HT-29 (cell line): ENCODE data around the gene CADM1. TPM values are rescaled to one million over a fixed set of nuclear protein-coding genes. Genes with fewer than 3 reads are reported as not detected.

Experiments used
- DNase-seq: peaks from one replicate; pipeline ENCODE4 v3.0.0-alpha.2; 2015; ENCODE audit warnings: low spot score
- total RNA-seq: library from RNA; depleted of rRNA; stranded (reverse); fragments of >200 nt; shearing (Covaris generic); gene quantifications from 2 replicates; pipeline ENCODE4 v1.2.3, GENCODE V29; 2014

CADM1 gene
- total RNA-seq, 1 experiment from 2014 or later, result not detected

DNA sequence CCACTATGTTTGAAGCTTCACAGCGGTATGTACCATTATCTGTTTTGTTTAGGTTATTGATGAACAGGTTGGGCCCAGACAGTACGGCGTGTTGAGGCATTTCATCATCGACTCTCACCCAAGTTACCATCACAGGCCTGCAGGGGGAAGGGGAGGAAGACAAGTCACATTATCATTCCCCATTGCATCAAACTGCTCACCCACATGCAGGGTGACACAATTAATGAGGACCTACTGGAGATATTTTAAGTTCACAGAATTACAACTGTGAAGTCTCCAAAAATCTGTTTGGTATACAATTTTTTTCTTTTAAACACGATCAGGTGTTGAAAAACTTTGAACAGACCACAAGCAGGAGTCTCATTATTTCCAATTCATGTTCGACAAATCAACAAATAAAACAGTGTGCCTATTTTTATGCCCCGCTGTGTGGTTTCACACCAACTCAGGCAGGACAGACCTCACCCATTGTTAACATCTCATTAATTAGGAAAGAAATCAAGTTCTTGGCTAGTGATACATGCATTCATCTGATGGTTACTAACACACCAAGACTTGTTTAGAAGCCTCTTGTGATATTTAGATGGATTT, 289.5 kb downstream of the CADM1 start:
- no peak for DNase-seq

DNA sequence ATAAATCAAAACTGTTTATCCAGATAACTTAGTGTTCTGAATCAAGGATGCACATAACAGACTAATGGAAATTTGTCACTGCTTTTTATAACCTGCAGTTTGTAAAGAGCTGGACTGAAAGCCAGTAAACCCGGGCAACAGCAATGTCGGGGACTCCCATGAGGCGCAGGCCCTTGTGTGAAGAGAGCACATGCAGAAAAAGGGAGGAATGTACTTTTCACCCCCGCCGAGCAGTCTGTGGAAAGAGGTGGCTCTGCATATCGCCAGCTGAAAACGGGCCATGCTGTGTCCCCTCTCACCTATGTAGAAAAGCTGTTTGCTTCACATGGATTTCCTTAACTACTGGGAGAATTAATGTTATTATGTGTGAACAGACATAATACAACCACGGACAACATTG, 291.2 kb downstream of the CADM1 start:
- no peak for DNase-seq

DNA sequence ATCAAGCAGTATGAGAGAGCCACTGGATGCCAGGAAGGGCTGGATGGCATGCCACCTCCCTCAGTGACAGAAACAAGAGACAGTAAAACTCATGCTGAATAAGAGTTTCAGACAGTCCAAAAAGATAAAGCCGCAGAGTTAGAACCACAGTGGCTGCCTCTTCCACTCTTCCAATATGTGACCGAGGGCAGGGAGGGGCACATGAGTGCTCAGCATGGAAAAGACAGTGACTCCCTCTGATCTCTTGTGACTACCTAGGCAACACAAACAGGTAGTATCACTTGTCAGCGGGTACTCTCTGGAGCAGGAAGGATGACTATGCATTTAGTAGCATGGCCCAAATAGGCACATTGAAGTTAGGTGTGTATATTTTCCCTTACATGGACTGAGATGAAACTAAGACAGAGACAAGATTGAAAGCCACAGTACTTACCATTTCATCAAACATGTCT, 295.4 kb downstream of the CADM1 start:
- DNase-seq, result no peak

DNA sequence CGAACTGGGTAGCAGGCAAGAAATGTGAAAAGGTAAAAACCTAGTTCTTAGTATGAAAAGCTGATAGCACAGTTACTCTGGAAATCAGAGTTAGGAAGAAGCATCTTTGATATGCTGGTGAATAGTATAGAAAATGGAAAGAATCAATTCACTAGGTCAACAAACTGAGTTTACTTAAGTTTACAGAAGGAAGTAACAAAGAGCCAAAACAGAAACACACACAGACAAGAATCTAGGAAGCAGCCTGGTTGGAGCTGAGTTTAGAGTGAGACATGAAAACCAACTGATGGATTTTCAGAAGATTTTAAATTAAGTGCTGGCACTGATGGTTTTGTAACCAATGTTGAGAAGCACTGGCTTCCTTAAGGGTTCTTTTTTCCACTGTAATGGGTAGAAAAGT, 296.3 kb downstream of the CADM1 start:
- no peak for DNase-seq

DNA sequence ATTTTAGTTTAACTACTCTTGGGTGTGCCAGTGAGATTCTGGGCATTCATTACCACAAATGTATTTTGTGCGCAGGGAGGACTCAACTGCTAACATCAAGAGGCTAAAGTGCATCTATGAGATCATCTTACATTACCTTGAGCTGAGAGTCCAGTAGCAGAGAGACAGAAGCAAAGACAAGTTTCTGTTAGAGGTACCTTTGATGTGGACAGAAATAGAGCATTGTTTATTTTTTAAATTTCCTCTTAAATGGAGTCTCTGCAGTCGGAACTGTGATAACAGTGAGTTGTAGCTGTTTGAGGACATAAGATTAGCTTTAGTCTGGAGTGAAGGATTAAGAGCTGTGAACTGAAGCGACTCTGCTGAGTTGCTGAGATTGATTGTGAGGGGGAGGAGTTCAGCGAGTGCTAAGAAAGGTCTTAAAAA, 297.0 kb downstream of the CADM1 start:
- DNase-seq, result no peak

DNA sequence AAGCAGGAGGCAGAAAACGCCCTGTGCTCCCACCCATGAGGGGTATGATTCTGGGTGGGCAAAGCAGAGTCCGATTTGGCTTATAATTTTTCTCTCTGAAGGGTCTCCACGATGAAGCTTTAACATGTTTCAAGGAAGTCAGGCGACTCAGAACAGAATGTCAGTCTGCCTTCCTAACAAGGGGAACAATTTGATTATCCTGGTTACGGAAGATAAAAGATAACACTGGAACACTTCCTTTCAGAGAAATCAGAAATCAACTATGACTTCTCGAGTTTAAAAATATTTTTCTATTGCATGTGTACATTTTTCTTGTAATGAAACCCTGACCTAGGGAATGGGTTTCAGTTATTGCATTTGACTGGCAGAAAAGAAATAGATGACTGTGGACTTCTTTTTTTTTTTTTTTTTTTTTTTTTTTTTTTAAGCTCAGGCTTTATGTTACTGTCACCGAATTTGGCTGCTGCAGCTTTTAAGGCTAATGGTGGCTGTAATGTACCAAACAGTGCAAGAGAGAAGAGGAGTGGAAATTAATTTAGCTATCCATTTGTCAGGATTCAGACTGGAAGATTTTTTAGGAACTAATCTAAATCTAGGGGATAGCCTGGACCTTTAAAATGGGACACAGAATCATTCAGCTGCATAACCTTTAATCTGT, 297.7 kb downstream of the CADM1 start:
- DNase-seq, result no peak

DNA sequence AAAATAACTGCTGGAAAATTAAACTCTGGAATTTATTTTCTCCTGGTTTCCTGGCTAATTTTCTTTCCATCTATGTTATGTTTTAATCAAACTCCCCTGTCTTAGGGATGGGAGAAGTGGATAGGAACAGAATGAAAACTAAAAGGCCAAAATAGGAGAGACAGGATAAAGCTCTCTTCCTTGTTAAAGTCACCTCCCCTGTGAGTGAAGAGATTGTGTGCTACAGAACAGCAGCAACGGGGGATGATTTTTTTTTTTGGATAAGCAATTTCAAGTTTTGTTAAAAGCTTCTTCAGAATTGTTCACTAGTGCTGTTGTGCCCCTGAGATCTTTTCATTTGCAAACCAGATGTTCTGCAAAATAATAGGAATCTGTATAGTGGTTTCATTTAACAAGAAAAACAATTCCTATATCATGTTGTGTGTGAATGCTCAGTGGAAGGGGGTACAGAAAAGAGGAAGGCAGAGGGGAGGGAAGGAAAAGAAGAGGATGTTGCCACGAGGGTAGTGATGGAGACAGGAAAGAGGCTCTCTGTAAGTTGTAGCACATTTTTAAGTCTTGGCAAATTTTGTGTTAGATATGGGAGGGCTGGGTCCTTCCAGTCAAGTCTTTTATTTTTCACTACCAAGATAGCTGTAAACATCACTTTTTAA, 301.2 kb downstream of the CADM1 start:
- no peak for DNase-seq

DNA sequence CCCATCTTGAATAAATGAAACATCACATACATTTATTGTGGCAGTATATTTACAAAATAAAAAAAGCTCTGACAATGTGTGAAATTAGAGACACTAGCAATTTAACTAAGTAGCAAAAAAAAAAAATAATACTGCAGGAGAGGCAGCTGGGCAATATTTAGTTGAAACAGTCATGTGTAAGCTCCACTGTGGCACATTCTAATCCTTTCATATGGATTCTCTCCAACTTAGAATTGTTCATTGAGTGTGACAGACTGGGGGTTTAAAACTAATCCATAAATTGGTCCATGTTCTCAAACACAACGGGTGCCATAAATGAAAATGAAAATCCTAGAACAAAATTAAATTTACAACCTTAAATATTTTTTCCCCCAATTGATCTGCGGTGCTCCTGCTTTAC, 302.1 kb downstream of the CADM1 start:
- no peak for DNase-seq

DNA sequence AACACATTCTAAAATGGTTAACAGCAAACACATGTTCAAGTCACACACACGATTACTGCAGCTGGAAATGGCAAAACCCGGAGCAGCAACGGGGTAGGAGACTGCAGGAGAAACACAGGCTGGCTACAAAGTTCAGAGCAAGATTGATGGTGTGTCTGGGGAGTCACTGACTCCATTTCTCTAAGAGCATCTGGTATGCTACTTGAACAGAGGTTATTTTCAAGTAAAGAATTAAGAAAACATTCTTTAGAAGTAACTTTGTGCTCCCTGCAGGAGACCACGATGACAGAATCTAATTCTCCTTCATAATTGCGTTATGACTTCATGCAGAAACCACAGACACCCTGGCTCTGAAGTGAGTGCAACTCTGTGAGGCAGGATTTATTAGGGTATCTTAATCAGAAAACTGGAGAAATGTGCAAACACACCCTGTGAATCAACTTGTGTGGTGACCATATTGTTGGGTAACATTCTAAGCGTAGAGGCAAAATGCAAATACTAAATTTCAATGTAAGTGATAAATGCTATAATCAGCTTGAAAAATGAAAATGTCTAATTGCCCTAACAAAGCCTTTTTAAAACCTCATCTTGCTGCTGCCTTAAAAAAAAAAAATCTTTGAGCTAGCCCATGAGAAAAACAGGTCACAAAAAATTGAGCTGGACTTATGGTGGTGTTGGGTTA, 303.0 kb downstream of the CADM1 start:
- no peak for DNase-seq

DNA sequence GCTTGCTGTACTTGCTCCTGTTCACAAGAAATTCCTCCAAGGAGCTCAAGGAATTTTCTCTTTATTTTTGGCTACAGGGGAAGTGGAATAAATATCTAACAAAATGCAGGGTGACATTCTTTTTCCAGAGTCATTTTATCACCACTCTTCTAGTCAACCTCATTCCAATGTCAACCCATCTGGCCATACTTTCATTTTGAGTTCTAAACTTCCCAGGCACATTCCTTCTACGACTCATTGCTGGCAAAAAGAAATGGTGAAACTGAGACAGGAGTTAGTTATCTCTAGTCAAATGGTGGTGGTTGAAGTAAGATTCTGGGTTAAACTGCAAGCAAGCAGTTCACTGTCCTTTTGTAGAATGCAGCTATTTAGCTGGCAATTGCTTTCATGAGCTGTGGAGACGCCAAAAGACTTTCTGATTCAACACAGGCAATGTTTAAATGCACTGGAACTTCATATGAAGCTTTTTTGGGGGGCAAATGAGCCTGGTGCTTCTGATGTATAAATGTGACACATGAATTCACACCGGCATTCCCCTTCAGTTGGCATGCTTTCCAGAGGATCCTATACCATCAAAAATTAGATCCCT, 304.6 kb downstream of the CADM1 start:
- DNase-seq, result no peak

DNA sequence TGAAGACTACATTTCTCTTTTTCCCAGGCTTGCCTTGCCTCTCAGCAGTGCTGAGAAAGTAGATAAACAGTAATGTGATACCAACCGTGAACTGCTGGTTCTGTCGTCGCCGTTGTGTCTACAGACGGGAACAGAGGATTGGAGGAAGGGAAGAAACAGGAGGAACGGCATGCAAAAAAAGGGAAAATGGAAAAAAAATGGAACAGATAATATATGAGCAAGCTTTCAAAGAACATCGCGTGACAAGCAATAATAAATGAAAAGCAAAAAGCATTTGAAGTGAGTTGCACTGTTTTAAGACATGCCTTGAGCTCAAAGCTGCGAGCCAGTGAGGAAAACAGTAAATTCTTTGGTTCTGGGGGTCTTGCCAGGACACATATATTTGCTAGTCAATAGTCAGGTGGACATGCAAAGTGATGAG, 305.9 kb downstream of the CADM1 start:
- DNase-seq, result no peak

DNA sequence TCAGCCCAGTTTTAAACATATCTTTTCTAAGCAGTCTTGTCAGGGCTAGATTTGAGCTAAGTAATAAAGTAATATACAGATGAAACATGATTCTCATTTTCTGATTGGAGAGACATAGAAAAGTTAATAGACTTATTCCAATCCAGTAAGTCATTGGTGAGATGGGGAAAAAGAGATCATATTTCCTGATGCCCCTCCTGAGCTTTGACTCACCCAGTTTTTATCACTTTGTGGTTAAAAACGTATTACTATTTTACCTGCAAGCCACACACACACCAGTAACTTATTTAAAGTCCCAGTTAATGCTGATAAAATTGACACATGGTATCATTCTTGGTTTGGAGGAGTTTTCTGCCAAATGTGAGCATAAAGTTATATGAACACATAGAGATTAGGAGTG, 306.8 kb downstream of the CADM1 start:
- no peak for DNase-seq

DNA sequence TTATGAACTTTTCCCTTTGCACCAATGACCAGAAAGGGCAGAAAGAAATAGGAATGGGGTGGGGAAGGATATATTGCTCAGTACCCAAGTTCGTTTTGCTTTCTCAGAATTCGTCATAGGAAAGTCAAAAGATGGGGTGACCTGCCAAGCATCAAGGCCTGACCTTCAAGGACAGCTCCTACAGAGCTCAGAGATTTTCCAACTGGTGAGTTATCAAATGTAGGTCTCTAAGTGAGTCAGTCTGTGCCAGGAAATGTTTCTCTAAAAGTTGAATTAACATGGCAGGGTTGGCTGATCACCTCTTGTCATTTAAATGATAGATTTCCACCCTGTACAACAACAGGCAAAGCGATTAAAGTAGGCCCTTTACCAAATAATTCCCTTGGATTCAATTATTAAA, 307.2 kb downstream of the CADM1 start:
- no peak for DNase-seq

DNA sequence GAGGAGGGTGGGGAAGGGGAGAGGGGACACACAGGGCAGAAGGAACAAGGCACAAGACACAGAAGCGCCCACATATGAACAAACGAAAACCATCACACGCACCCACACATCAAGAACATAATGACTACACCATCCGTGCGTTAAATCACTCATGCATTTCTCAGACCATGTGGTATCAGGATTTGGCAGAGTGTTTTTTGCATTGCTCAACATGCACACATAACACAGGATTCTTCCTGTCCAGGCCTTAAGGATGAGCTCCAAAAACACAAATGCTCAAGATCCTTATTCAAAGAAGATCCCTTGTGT, 309.5 kb downstream of the CADM1 start:
- no peak for DNase-seq

DNA sequence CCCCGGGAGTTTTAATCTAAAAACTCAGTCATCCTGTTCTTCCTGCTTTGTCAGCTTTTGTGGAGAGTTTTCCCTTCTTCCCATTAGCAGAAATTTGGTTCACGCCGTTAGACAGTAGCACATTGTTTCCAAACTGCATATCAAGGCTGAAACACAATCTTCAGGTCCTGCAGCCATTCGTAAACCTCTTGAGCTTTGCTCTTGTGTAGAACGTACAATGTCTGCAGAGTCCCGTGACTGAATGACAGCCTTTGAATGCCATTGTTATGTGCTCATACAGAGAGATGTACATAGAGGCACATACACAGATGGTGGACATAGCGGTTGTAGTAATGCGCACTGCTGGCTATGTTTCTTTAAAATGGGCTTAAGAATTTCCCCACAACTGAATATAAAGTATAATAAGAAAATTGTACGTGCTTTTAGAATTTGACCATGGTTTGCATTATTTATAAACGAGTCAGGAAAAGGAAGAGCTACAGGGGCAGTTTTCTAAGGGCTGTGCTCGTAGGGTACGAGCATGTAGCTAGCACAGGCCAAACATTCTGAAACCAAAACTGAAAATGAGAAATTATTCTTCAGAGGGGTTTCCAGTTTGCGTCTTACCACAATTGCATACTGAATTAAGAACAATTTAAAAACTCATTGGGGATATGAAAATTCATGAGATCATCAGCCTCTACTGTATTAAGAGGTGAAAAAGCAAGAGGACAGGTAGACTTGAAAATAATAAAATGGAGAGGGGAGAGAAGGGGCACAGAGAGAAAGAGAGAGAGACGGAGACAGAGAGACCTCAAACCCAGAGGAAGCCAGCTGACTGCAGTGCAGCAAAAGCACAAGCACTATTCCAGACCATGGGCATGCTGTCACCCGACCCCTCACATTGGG, 310.1 kb downstream of the CADM1 start:
- DNase-seq, result no peak

DNA sequence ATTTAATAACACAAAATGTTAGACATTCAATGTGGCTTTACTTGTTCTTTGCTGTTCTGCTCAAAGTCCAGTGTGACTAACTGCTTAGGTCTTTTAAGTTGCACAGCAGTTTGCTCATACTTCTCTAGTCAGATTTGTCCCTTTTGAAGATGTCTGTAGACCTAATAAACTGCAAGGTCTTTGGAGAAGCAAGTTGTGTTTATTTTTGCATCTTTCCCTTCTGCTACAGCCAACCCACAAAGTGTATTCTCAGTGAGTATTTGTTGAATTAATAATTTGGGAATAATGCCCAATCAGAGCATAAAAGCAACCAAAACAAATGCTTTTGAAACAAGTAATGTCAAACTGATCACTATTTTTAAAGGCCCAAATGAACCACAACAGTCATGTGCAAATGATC, 312.5 kb downstream of the CADM1 start:
- DNase-seq, result no peak

DNA sequence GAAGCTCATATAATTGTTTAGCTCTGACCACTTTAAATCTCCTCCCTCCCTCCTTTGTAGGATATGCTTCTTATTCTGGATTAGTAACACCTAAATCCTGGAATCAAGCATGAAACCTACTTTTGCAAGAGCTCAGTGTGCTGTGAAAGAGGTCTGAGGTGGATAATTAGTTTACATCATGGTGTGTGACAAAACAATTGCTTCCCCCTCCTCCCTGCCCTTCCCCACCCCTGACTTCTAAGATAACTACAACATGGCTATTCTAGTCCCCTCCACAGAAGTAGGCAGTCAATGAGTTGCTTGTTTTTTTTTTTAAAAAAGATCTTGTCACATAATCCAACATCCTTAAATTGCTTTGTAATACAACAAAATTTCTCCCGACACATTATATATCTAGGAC, 314.0 kb downstream of the CADM1 start:
- DNase-seq, result no peak

DNA sequence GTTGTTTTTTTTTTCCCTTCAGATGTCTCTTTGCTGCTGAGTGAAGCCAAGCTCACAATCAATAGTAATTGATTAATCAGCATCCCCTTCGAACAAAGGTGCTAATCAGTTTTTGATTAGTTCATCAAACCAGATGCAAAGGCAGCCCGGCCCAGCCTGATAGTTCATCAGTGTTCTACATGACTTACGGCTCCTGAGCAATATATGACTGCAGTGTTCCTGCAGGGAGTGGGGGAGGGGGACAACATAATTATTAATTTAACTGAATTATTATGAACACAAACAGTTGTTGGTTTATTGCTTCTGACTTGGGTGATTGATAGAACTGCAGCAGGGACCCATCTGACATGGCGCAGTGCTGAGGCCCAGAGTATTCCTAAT, 315.3 kb downstream of the CADM1 start:
- no peak for DNase-seq

DNA sequence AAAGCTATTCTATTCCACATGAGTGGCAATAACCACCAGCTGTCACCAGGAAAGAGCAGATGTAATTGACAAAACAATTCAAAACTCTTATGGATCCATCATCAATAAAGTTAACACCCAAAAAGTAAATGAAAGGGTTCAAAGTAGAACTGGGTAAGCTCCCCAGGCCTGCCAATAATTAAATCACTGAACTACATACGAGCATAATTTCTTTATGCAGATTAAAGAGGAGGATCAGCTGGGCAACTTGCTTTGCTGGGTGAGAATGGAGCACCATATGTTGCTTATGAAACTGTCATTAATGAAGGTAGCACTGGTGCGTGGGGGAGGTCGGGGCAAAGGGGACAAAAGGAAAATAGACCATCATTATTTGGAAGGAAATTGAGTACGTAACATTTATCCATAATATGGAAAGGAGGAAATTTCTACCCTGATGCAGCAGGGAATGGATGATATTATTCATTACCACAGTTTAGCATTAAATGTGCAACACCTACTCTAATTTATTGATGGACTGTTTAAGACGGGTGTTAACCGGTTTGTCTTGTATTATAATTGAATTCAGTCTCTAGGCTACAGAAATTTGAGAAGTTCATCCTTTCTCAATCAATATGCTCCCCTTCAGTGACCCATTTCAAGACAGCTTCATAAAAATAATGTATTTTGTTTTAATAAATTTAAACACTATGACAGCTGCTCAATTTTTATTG, 315.9 kb downstream of the CADM1 start:
- DNase-seq, result no peak

DNA sequence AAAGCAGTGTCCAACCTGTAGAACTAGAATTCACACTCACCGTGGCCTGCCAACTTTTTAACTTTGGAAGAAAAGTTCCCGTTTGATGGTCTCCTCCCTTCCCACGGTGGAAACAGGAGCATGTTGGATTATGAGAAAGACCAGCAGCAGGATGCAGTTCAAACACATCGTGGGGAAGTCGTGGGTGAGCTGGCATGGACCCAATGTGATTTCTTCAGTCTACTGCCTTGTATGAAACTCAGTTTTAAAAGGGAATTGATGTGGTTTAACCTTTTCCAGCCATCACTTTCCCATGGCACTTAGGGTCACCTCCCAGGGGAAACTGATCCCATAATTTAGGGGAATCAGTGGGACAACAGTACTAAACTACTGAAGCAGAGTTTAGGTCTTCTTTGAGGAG, 318.3 kb downstream of the CADM1 start:
- DNase-seq, result no peak

DNA sequence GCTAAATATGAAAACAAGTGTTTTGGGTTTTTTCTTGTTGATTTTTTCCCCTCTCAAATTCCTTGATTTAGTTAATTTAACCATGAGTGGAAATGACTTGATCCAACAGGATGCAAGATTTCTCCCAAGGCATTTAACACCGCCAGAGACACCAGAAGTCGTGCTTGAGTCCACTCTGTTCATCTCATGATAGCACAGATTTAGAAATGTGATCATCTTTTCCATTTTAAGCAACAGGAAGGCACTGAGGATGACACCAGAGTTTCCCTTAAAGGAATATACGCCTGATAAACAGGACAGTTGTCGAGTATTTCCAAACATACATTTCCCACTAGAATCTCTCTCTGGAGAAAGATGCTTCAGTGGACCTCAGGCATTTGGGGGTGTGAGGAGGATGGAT, 318.7 kb downstream of the CADM1 start:
- DNase-seq, result no peak
